Spleen (tissue), 3 donors: ENCODE data around the gene MYO1F.

Source experiments
- POLR2A ChIP-seq, 3 donors: fragments of 450-650 bp; IDR thresholded peaks; one replicate each; pipeline ENCODE4 v1.5.1; 2017; ENCODE audit warnings: antibody characterized with exemption in 3 of 3, mild to moderate bottlenecking in 1 of 3
- POLR2AphosphoS5 ChIP-seq, 3 donors: sonication (generic); formaldehyde crosslinking; IDR thresholded peaks; one replicate each; pipeline ENCODE4 v1.5.1; 2017; ENCODE audit warnings: antibody characterized with exemption in 3 of 3

DNA sequence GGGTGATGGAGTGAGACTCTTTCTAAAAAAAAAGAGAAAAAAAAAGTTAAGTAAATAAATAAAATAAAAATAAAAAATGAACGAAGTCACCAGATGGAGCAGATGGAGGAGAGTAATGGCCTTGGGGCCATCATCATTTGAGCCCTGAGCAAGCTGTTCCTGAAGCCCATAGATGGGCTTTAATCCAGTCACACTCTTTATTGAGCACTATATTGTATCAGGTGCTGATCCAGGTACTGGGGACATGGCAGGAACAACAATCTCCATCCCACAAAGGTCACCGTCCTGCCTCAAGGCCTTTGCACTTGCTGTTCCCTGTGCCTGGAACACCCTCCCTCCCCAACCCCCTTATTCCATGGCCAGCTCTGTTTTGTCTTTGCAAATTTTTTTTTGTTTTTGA is 37.2 kb upstream of the MYO1F start:
- no peak for TF ChIP-seq POLR2A (IDR thresholded peaks at IDR 0.05)
- no peak for TF ChIP-seq POLR2AphosphoS5 (IDR thresholded peaks at IDR 0.05)
